GM19035 (cell line): ENCODE results near the gene PLCG2.

ENCODE experiments used
- ATAC-seq: cut with Tn5 transposase; IDR thresholded peaks from one replicate; pipeline ENCODE4 v1.9.1; 2021; ENCODE audit not compliant: unreplicated experiment

PLCG2 gene

DNA sequence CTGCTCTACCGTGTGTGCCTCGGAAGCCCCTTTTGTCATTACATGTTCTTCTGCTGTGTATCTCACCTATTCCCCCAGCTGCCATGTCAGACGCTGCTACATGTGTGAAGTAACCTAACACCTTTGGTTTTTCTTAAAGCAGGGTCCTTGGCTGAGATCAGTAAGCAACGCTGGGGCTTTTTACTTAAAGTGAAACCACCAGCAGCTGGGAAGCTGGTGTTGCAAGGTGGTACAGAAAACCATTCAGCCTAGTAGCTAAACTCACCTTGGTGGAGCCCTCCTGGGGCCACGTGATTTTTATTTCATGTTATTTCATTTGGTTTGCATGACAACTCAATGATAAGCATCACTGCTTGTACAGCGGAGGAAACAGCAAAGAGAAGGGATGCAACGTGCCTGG is 62.6 kb downstream of the PLCG2 start:
- peak; percentile 49 for ATAC-seq

GRCh38 chr16:81842564-81843242 is 63.6 kb downstream of the PLCG2 start:
- ATAC-seq: no peak

GRCh38 chr16:81843243-81843582 is 64.1 kb downstream of the PLCG2 start:
- no peak for ATAC-seq

- no peak for ATAC-seq
Measured at GRCh38 chr16:81843683-81844082, 64.6 kb downstream of the PLCG2 start.

DNA sequence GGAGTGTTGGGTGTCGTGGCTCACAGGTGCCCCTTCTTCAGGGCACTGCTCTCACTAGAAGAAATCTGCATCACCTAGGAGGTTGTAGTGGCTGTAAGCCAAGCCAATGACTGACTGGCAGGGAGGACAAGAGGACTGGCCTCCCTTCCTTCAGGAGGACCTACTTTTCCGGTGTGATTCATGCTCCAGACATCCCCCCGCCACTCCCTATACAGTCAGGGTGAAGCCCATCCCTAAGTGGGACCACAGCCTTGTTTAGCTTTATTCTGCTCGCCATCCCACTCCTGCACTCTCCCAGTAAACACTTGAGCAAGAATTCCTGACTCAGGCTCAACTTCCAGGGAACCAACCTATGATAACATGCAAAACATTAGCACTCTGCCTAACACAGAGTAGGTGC is 67.0 kb downstream of the PLCG2 start:
- no peak for ATAC-seq

DNA sequence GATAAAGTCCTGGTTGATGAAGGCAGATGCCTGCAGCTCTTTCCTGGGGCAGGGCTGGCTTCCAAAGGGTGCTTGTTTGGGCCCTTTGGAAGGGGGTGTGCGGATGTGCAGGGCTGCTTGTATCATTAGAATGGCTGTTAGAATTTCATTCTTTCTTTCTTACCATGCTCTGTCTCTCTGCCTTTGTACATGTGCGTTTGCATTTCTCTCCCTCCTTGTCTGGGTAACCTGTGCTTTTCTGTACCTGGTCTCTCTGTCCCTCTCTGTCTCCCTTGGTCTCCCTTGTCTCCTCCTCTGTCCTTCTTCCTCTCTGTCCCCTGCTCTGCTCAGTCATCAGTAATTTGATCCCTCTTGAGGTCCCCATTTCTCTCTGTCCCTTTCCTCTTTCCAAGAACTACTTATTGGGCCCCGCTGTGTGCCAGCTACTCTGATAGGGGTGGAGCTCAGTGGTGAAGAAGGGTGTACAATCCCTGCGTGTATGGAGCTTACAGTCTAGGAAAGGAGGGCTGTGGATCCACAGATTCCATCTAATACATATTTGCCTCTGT is 69.3 kb downstream of the PLCG2 start:
- no peak for ATAC-seq

DNA sequence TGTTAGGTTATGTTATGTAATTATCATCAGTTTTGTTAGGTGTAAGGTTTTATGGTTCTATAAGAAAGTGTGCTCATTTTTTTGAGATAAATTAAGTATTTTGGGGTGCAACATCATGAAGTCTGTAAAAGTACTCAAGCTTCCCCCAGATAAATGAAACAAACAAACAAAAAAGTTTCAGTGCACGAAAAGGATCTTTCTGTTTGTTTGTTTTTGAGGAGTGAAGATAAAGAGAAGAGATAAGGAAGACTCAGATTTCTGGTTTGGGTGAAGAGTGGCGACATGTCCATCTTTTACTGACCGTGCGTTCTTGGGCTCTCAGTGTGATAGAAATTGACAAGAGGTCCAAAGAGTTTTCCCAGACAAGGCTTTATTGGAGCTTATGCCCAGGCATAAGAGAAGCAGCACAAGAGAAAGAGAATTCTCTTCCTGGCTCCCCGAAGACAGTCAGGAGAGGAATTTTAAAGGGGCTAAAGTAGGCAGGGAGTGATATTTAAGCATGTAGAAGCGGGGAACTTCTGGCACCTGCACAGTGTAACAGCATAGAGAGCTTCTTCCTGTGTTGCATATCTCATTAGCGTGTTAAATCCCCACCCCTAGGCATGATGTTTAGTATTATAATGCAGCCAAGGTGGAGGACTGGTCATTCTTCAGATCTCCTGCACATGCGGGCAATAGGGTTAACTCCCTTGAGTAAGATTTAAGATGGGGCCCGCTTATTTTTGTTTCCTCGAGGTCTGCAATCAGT is 71.3 kb downstream of the PLCG2 start:
- ATAC-seq: no peak

GRCh38 chr16:81852347-81852746 is 73.3 kb downstream of the PLCG2 start:
- no peak for ATAC-seq

DNA sequence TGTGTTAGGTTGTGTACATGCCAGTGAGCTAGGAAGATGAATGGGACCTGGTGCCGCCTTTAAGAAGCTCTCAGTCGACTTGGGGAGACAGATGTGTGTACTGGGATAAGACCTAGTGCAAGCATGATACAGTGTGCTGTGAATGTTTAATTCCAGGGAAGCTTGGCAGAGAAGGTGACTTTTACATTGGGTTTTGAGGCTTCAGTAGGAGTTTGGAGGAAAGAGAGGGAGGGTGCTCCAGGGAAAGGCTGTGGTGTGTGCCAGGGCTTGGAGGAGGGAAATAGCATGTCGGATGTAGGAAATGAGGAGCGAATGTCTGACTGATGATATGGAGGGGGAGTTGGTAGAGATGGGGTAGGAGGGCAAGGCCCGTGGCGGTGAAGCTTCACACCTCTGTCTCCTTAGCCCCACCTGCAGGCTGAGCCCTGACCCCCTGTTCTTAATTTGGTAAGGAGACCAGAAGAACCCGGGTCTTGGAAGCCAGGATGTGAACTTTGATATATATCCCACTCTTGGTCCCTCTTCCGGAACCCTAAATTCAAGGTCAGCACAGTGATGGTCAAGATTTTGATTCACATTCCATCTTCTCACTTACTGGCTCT is 76.6 kb downstream of the PLCG2 start:
- no peak for ATAC-seq

- ATAC-seq: no peak
Measured at GRCh38 chr16:81860287-81861266, 81.5 kb downstream of the PLCG2 start.

DNA sequence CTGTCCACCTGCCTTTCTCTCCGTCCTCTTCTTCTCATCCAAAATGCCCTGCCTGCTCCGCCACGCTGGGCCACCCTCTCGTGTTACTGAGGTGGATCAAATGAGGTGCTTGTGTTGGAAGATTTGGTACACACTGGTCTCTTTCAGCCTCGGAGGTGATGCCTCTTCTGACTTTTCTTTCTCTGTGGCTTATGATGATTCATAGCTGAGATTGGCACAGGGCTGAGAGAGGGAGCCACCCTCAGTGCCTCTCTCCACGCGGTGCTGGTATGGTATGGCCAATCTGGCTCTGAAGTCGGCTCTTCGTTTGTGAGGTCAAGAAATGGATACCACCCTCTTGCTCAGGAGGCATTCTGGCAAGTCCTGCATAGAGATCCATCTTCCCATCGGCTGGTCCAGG is 82.4 kb downstream of the PLCG2 start:
- ATAC-seq: no peak

DNA sequence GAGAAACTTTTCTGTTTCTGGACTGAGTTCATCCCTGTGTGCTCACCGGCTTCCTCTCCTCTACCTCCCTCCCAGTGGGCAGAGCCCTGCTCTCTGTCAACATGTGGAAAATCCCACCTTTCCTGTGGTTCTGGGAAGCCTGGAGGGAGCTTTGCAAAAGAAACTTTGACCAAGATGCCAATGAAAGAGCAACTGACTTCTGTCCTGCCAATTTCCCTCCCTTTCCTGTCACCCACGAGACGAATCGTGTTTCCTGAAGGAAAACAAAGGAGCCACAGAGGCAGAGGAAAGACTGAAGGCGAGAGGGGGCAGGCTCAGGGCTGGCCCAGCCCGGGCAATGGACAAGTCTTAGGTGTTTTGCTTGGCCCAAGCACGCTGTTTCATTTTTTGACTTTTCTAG is 82.8 kb downstream of the PLCG2 start:
- ATAC-seq: no peak

DNA sequence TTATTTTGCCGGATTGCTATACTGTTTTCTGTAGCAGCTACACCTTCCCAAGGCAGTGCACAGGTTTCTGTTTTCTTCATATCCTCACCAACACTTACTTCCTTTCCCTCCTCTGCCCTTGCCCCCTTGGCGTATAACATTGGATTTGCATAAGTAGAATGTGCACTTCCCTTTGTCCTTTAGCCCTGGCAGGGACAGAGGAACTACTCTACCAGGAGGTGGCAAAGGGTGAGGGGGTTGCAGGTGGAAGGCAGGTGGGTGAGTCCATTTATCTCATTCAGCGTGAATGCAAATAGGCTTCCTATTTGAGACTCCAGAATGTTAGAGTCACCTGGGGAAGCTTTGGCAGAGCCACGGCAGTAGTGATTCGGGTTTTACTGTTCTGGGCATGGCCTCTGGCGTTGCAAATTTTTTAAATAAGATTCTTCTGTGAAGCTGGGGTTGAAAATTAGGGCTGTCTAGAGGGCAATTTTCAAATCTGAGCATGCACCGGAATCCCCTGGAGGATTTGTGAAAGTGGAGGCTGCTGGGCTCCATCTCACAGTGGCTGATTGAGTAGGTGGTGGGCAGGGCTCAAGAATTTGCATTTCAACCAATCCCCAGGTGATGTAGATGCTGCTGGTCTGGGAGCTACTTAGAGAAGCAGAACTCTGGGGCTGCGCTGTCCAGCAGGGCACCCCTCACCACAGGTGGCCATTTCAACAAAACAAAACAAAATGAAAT is 84.7 kb downstream of the PLCG2 start:
- peak; percentile 72 for ATAC-seq

- no peak for ATAC-seq
Measured at GRCh38 chr16:81864646-81865382, 85.7 kb downstream of the PLCG2 start.

DNA sequence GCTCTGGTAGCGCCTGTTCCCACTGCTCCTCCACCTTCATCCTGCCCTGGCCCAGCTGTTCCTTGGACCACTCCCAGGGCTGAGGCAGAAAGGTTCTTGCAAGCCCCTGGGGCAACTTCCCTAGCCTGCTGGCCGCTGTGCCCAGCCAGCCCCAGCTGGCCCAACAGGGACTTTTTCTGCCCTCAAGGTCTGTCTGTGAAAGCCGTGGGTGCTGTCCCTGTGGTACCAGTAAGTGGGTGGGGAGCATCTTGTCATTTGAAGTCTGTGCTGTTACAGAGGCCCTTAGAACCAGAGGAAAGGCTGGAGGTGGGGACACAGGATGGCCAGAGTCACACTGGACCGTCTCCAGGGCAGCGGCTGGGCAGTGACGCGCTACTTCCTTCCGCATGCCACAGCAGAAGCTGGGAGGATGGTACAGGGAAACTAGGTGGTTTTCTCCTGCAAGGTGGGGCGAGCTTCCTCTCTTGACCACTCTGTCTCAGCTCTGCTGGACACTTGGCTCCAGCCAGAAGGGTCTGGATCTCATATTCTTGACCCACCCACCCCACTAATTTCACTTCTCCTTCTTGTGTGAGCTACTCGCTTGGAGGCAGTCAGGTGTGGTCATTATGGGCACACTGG is 87.8 kb downstream of the PLCG2 start:
- ATAC-seq: no peak

- ATAC-seq: no peak
Measured at GRCh38 chr16:81868057-81868748, 89.1 kb downstream of the PLCG2 start.

GRCh38 chr16:81869326-81869725 is 90.2 kb downstream of the PLCG2 start:
- ATAC-seq: no peak

GRCh38 chr16:81873206-81873605 is 94.1 kb downstream of the PLCG2 start:
- no peak for ATAC-seq
